ENCODE data around the gene KLHDC4. TPM values are rescaled to one million over a fixed set of nuclear protein-coding genes. Genes with fewer than 3 reads are reported as not detected.

The KLHDC4 gene
- total and polyA plus RNA-seq, 10 of the 15 experiments (the other 5 are each of a cell fraction or from before 2014, with no cell fraction given), result 0.80 to 62.1 (median 32.8) TPM

- no peaks in the 10 kb centered on the region for H3K9me3 ChIP-seq (replicated peaks; ENCODE audit: control insufficient read depth, insufficient read depth, low read length)
- TF ChIP-seq SIN3A (IDR thresholded peaks at IDR 0.05; ENCODE audit: low read depth, low read length), result no peak
- TF ChIP-seq E2F8 (IDR thresholded peaks at IDR 0.05; ENCODE audit: low read depth, partially characterized antibody), result no peak
- TF ChIP-seq ETV6 (conservative IDR thresholded peaks at IDR 0.05 in 1 of 2, IDR thresholded peaks at IDR 0.05 in 1 of 2; ENCODE audit: borderline replicate concordance in 1 of 2, low read depth in 1 of 2), result no peak
- TF ChIP-seq IKZF2 (IDR thresholded peaks at IDR 0.05), result no peak
- TF ChIP-seq BCL3 (IDR thresholded peaks at IDR 0.05; ENCODE audit: borderline replicate concordance, insufficient read depth, low read depth, low read length, poor library complexity, severe bottlenecking), result no peak
- H3K4me3 ChIP-seq, result no peak overlapping the region
- no peak overlapping the region for H3K27ac ChIP-seq (ENCODE audit: control insufficient read depth, insufficient read depth)
- RAD21 ChIA-PET (ENCODE audit: unreplicated experiment), result no interaction called here
- no peaks in the 10 kb centered on the region for H3K27me3 ChIP-seq (replicated peaks in 1 of 2; ENCODE audit: control insufficient read depth in 2 of 2, insufficient read depth in 2 of 2, low read length in 1 of 2)
- ATAC-seq, result no peak
- no peaks in the 10 kb centered on the region for H4K20me1 ChIP-seq (ENCODE audit: control insufficient read depth, insufficient read depth)
- intact Hi-C loops (cut with micrococcal nuclease; ENCODE audit: unreplicated experiment) (no loop called here), in situ Hi-C loops (cut with MboI) (no loop called here)
- peaks cover 2% of the 10 kb centered on the region; the same call in 1 of the 2 replicates for H3K79me2 ChIP-seq (ENCODE audit: control insufficient read depth, insufficient read depth, low read length)
- no peak overlapping the region for H3K9ac ChIP-seq (ENCODE audit: control insufficient read depth, insufficient read depth, low read length)
- no peak for DNase-seq (ENCODE audit: low read depth, low spot score)
- H3K4me1 ChIP-seq (ENCODE audit: control insufficient read depth, insufficient read depth, low read length), result no peaks in the 10 kb centered on the region
- H3K4me2 ChIP-seq (ENCODE audit: control insufficient read depth, insufficient read depth), result no peak overlapping the region
- H3K36me3 ChIP-seq (ENCODE audit: control insufficient read depth in 2 of 2, insufficient read depth in 2 of 2, low read length in 1 of 2), result peaks cover 20 to 24% of the 10 kb centered on the region in 2 experiments; a peak in 3 of 4 replicates
- no TSS peak for BruUV-seq (replicated peaks)
- POLR2A ChIA-PET, result interaction anchor here (1.4 kb wide), 1 partner anchor 8 kb away, joined by 3 read pairs; the partner anchor contains the start of gene KLHDC4
- 98% methylated on average over 8 of the region's 8 CpGs for WGBS (ENCODE audit: insufficient coverage, insufficient replicate concordance, low lambda C conversion rate, missing lambda C conversion rate)
- no peak for FAIRE-seq
- SMC1A ChIA-PET (ENCODE audit: uncharacterized antibody, unreplicated experiment), result no interaction called here
- no peak overlapping the region for H2AFZ ChIP-seq (ENCODE audit: control insufficient read depth, low read depth, low read length)
- CTCF ChIA-PET, result interaction anchor here (0.7 to 1.9 kb wide), 2 partner anchors 11 to 53 kb away, joined by 4 read pairs; no protein-coding TSS in a partner anchor
Measured at GRCh38 chr16:87757841-87758426, 7.9 kb downstream of the KLHDC4 start.

Measured in GM12878 (cell line).